BJ (cell line): ENCODE data around the gene ADGRV1. TPM values are rescaled to one million over a fixed set of nuclear protein-coding genes. Genes with fewer than 3 reads are reported as not detected.
A peak's percentile ranks its signal among the peaks of the same experiment; 100 is the strongest.
"Not testable (repeated sequence)": the region's sequence is repeated elsewhere in the genome, so short reads cannot be mapped to it uniquely, and the experiment has no call there.

ENCODE experiments used
- CTCF ChIA-PET: fragments of 350-600 bp; formaldehyde crosslinking; extraction: SDS; loops from one replicate; lab custom pipeline; 2021; ENCODE audit warnings: antibody characterized with exemption, inconsistent platforms; lab: Yijun Ruan, JAX
- POLR2A ChIA-PET: fragments of 300-600 bp; sonication (Branson Sonifier 250); formaldehyde crosslinking; extraction: SDS; loops from one replicate; lab custom pipeline; 2021; ENCODE audit warnings: antibody characterized with exemption; lab: Charles Lee
- DNase-seq: peaks from one replicate; pipeline ENCODE4 v3.0.0-alpha.2; 2011; ENCODE audit warnings: low read depth
- H3K27me3 ChIP-seq: 2 replicates; pipeline ENCODE4 v1.6.0; 2011; ENCODE audit warnings: low read length; ENCODE audit not compliant: control insufficient read depth, insufficient read depth
- H3K36me3 ChIP-seq: 2 replicates; pipeline ENCODE4 v1.5.1; 2011; ENCODE audit warnings: low read length; ENCODE audit not compliant: control insufficient read depth, insufficient read depth
- H3K4me3 ChIP-seq: 2 replicates; pipeline ENCODE4 v1.5.1; 2011; ENCODE audit warnings: low read depth, mild to moderate bottlenecking, control low read depth, low read length
- CTCF ChIP-seq: IDR thresholded peaks from 2 replicates; pipeline ENCODE4 v1.5.1; 2011; ENCODE audit warnings: low read depth, mild to moderate bottlenecking, control low read depth, inconsistent platforms, low read length, moderate library complexity; ENCODE audit not compliant: insufficient read depth
- polyA plus RNA-seq: library from polyadenylated mRNA; depleted of rRNA; stranded (reverse); fragments of >200 nt; gene quantifications from 2 replicates; pipeline ENCODE4 v1.2.3, GENCODE V29; 2011

ADGRV1 gene
- polyA plus RNA-seq, 1 experiment, result 0.15 TPM

DNA sequence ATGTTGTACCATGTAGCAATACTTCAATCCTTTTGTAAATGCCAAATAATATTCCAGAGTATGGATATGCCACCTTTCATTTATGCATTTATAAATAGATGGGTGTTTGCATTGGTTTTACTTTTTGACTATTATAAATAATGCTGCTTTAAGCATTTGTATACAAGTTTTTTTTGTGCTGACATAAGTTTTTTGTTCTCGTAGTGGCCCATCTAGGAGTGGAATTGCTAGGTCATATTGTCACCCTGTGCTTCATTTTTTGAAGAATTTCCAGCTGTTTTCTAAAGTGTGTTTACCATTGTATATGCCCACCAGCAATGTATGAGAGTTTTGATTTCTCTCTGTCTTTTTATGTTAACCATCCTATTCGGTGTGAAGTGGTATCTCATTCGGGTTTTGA, 6.9 kb downstream of the ADGRV1 start:
- Histone ChIP-seq H3K36me3 (no peaks in the 10 kb centered on the region), H3K27me3 (peaks cover 2% of the 10 kb centered on the region; the same call in 1 of the 2 replicates), H3K4me3 (no peak overlapping the region)
- DNase-seq, result no peak
- CTCF ChIA-PET, result no interaction called here
- POLR2A ChIA-PET, result no interaction called here
- no peak for TF ChIP-seq CTCF

- H3K4me3 ChIP-seq, result no peak overlapping the region
- TF ChIP-seq CTCF, result no peak
- H3K36me3 ChIP-seq, result no peaks in the 10 kb centered on the region
- ChIA-PET POLR2A (no interaction called here), CTCF (no interaction called here)
- DNase-seq, result no peak
- H3K27me3 ChIP-seq, result no peaks in the 10 kb centered on the region
Observed at GRCh38 chr5:90569084-90569483, 10.5 kb downstream of the ADGRV1 start.

DNA sequence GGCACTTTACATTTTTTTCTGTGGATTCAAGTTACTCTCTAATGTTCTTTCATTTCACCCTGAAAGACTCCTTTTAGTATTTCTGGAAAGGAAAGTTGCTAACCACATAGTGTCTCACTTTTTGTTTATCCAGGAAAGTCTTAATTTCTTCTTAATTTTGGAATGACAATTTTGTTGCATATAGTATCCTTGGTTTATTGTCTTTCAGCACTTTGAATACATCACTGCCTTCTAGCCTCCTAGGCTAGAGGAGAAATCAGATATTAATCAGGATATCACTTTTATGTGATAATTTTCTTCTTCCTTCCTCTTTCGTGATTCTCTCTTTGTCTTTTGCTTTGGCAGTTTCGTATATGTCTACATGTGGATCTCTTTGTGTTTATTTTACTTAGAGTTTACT, 11.4 kb downstream of the ADGRV1 start:
- ChIA-PET CTCF (no interaction called here), POLR2A (no interaction called here)
- no peak for TF ChIP-seq CTCF
- DNase-seq, result no peak
- Histone ChIP-seq H3K4me3 (no peak overlapping the region), H3K27me3 (no peaks in the 10 kb centered on the region), H3K36me3 (no peaks in the 10 kb centered on the region)

DNA sequence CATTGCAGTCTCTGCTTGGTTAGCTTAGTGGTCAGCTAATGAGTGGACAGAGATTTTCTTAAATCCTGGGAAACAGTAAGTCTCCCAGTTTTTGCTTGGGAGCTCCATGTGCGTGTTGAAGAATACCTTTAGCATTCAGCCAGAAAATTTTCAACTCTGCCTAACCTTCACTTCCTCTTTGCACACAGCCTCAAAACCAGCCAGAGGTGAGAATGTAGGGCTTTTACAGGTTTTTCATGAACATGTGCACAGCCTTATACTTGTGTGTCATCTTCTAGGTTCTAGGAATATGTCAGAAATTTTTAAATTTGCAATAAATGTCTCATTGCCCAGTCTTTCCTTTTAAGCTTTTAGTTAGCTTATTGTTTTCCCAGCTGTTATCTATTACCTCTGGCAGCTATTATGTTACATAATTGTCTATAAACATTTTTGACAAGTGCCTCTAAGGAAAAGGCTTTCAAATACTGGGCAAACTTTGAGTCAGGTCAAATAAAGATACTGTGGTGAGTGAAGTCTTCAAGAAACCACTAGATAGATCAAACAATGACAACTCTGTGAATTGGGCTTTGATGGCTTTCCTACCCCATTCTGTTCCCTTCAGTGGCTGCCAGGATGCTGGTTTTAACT, 12.7 kb downstream of the ADGRV1 start:
- Histone ChIP-seq H3K36me3 (no peaks in the 10 kb centered on the region), H3K4me3 (no peak overlapping the region), H3K27me3 (no peaks in the 10 kb centered on the region)
- TF ChIP-seq CTCF, result no peak
- DNase-seq, result peak; percentile 1
- POLR2A ChIA-PET, result no interaction called here
- CTCF ChIA-PET, result interaction anchor here (0.6 kb wide), 1 partner anchor 401 kb away, joined by 3 read pairs; no protein-coding TSS in a partner anchor

DNA sequence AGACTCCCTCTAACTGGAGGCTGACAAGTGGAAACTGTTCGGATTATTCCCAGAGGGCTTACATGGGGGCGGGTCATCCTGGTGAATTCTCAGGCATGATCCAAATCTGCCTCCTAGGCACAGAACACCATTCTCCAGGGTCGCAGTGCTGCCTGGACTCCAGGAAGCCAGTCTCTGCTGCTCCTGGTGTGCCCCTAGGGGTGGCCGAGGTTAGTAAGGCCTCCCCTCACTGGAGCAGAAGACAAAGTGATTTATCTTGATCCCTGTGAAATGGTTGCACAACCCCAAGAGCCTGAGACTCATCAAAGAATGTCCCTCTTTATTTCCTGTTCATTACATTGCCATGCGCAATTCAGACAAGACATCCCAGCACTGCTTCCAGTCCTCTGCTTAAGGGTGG, 17.1 kb downstream of the ADGRV1 start:
- no peak overlapping the region for H3K4me3 ChIP-seq
- CTCF ChIA-PET, result no interaction called here
- POLR2A ChIA-PET, result no interaction called here
- TF ChIP-seq CTCF, result no peak
- DNase-seq, result no peak
- H3K27me3 ChIP-seq, result no peaks in the 10 kb centered on the region
- no peaks in the 10 kb centered on the region for H3K36me3 ChIP-seq

GRCh38 chr5:90576566-90576965, 18.0 kb downstream of the ADGRV1 start:
- H3K27me3 ChIP-seq, CTCF ChIA-PET, POLR2A ChIA-PET, H3K4me3 ChIP-seq, DNase-seq, H3K36me3 ChIP-seq: not testable (repeated sequence)

- H3K36me3 ChIP-seq, H3K27me3 ChIP-seq, DNase-seq, CTCF ChIA-PET, H3K4me3 ChIP-seq, POLR2A ChIA-PET: not testable (repeated sequence)
Observed at GRCh38 chr5:90579905-90580304, 21.3 kb downstream of the ADGRV1 start.
